CD4-positive, alpha-beta memory T cell (primary cell): ENCODE results near the gene TSHZ3. TPM values are rescaled to one million over a fixed set of nuclear protein-coding genes. Genes with fewer than 3 reads are reported as not detected.

ENCODE experiments used
- CTCF ChIA-PET: fragments of 350-600 bp; sonication (Branson Sonifier 250); formaldehyde crosslinking; loops from one replicate; lab custom pipeline; 2021; ENCODE audit warnings: inconsistent platforms; ENCODE audit not compliant: partially characterized antibody; lab: Charles Lee
- POLR2A ChIA-PET: fragments of 350-600 bp; sonication (Branson Sonifier 250); formaldehyde crosslinking; loops from one replicate; lab custom pipeline; 2021; ENCODE audit not compliant: partially characterized antibody; lab: Charles Lee
- DNase-seq, 5 donors: peaks; one replicate each; pipeline versions ENCODE4 v3.0.0 to v3.0.0-alpha.2; 2020 to 2022; ENCODE audit warnings: mixed read lengths in 1 of 5
- H3K27ac ChIP-seq: one replicate; pipeline ENCODE4 v1.7.0; 2013; ENCODE audit warnings: low read depth, low read length
- H3K27me3 ChIP-seq: 2 replicates; pipeline ENCODE4 v1.7.0; 2013; ENCODE audit warnings: mild to moderate bottlenecking, low read length, moderate library complexity; ENCODE audit not compliant: insufficient read depth
- H3K36me3 ChIP-seq: 2 replicates; pipeline ENCODE4 v1.7.0; 2013; ENCODE audit warnings: mild to moderate bottlenecking, low read length, moderate library complexity; ENCODE audit not compliant: insufficient read depth
- H3K4me1 ChIP-seq: 2 replicates; pipeline ENCODE4 v1.7.0; 2013; ENCODE audit warnings: mild to moderate bottlenecking, low read length, moderate library complexity; ENCODE audit not compliant: insufficient read depth
- H3K4me3 ChIP-seq, 2 donors: one replicate each; pipeline ENCODE4 v1.7.0; 2013; ENCODE audit warnings: low read length in 2 of 2, mild to moderate bottlenecking in 1 of 2
- H3K9me3 ChIP-seq, 2 donors: one replicate each; pipeline ENCODE4 v1.7.0; 2013; ENCODE audit warnings: low read length in 2 of 2, control low read depth in 1 of 2; ENCODE audit not compliant: control insufficient read depth in 1 of 2
- H3K27ac Mint-ChIP-seq, 7 donors: one replicate each; pipeline ENCODE4 v1.8.0; 2020 to 2021; ENCODE audit warnings: mixed read lengths in 7 of 7, mild to moderate bottlenecking in 6 of 7, inconsistent platforms in 3 of 7, moderate library complexity in 3 of 7
- H3K27me3 Mint-ChIP-seq, 2 donors: one replicate each; pipeline ENCODE4 v1.8.0; 2020 to 2021; ENCODE audit warnings: mixed read lengths in 2 of 2
- H3K36me3 Mint-ChIP-seq, 2 donors: one replicate each; pipeline ENCODE4 v1.8.0; 2020 to 2021; ENCODE audit warnings: mixed read lengths in 2 of 2, inconsistent platforms in 1 of 2, mild to moderate bottlenecking in 1 of 2
- H3K4me1 Mint-ChIP-seq, 4 donors: one replicate each; pipeline ENCODE4 v1.8.0; 2020 to 2021; ENCODE audit warnings: mixed read lengths in 4 of 4, mild to moderate bottlenecking in 1 of 4
- H3K4me3 Mint-ChIP-seq, 8 donors: one replicate each; pipeline ENCODE4 v1.8.0; 2020 to 2021; ENCODE audit warnings: mixed read lengths in 8 of 8, mild to moderate bottlenecking in 7 of 8, moderate library complexity in 6 of 8, inconsistent platforms in 3 of 8
- H3K9me3 Mint-ChIP-seq, 8 donors: one replicate each; pipeline ENCODE4 v1.8.0; 2020 to 2021; ENCODE audit warnings: mixed read lengths in 8 of 8, mild to moderate bottlenecking in 5 of 8, inconsistent platforms in 3 of 8, moderate library complexity in 1 of 8
- intact Hi-C: fragments of 100-400 bp; cut with micrococcal nuclease; formaldehyde crosslinking; loops from one replicate; pipeline ENCODE4 v1.15.1; 2023
- polyA plus RNA-seq, 2 donors: library from polyadenylated mRNA; unstranded; fragments of 300-500 nt; fragmentation: Illumina TruSeq; gene quantifications; one replicate each; pipeline ENCODE4 v1.2.3, GENCODE V29; 2021
- total RNA-seq, 2 experiments: library from RNA; stranded (reverse); gene quantifications; one replicate each; pipeline ENCODE4 v1.2.3, GENCODE V29; 2021

TSHZ3 gene
- total and polyA plus RNA-seq, 4 experiments from 2014 or later, result 0.24 to 0.57 (median 0.36) TPM

DNA sequence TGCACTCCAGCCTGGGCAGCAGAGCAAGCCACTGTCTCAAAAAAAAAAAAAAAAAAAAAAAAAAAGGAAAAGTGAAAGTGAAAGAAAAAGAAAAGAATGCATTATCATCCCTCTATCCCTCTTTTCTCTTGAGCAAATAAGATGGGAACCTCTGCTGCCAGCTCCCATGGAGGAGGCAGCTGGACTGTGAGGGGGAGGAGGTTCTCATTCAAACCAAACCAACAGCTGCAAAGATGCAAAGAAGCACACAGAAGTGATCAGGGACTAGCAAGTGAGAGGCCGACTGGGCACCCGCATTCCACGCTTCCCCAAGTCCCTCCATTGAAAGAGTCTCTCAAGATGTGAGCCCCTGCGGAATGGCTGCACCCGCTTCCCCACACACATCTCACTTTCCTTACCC is 63.5 kb downstream of the TSHZ3 start:
- POLR2A ChIA-PET, result interaction anchor here (0.6 kb wide), 1 partner anchor 73 kb away, joined by 3 read pairs; no protein-coding TSS in a partner anchor
- no peak overlapping the region for H3K27ac ChIP-seq
- H3K27ac Mint-ChIP-seq, result no peak overlapping the region

GRCh38 chr19:31284621-31285020 is 64.6 kb downstream of the TSHZ3 start:
- Mint-ChIP-seq H3K36me3 (no peaks in the 10 kb centered on the region), H3K9me3 (no peaks in the 10 kb centered on the region), H3K4me1 (peaks cover 5 to 11% (median 8%) of the 10 kb centered on the region in 4 donors), H3K4me3 (no peak overlapping the region), H3K27ac (no peak overlapping the region), H3K27me3 (no peaks in the 10 kb centered on the region)
- ChIA-PET POLR2A (no interaction called here), CTCF (no interaction called here)
- no peaks in the 10 kb centered on the region for H3K4me1 ChIP-seq
- no peak overlapping the region for H3K27ac ChIP-seq
- intact Hi-C loops, result no loop called here
- H3K36me3 ChIP-seq, result no peaks in the 10 kb centered on the region
- no peak for DNase-seq
- H3K9me3 ChIP-seq, result no peaks in the 10 kb centered on the region
- H3K4me3 ChIP-seq, result no peak overlapping the region
- no peaks in the 10 kb centered on the region for H3K27me3 ChIP-seq

More for the DNA sequence above, 63.5 kb downstream of the TSHZ3 start:
- Mint-ChIP-seq H3K36me3 (no peaks in the 10 kb centered on the region), H3K4me3 (peak overlapping the region in 2 of 8 donors; percentile 0 to 47), H3K4me1 (peaks cover 5 to 11% (median 8%) of the 10 kb centered on the region in 4 donors), H3K27me3 (no peaks in the 10 kb centered on the region), H3K9me3 (no peaks in the 10 kb centered on the region)
- CTCF ChIA-PET, result no interaction called here
- intact Hi-C loops, result no loop called here
- no peaks in the 10 kb centered on the region for H3K4me1 ChIP-seq
- H3K36me3 ChIP-seq, result no peaks in the 10 kb centered on the region
- no peaks in the 10 kb centered on the region for H3K9me3 ChIP-seq
- no peak for DNase-seq
- no peaks in the 10 kb centered on the region for H3K27me3 ChIP-seq
- H3K4me3 ChIP-seq, result no peak overlapping the region

DNA sequence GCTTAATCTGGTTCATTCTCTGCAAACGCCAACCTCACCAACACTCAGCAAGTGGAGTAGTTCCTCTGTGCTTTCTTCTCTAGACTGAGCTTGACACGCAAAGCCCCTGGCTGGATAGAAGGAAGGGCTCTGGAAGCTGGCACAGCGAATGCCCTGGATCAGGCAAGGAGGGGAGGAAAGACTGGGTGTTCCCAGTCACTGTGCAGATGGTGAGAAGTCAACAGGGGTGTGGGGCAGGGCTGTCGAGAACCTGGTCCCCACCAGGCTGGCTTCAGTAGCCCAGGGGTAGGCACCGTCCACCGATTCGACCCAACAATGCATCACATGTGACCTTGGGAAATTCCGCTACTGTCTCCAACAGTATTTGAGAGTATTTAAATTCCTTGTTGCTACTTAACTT is 65.5 kb downstream of the TSHZ3 start:
- no peak overlapping the region for H3K27ac Mint-ChIP-seq
- H3K4me3 ChIP-seq, result no peak overlapping the region
- peaks cover 5 to 11% (median 8%) of the 10 kb centered on the region in 4 donors for H3K4me1 Mint-ChIP-seq
- no peaks in the 10 kb centered on the region for H3K27me3 ChIP-seq
- H3K4me3 Mint-ChIP-seq, result no peak overlapping the region
- ChIA-PET CTCF (no interaction called here), POLR2A (no interaction called here)
- DNase-seq, result no peak
- no peaks in the 10 kb centered on the region for H3K9me3 ChIP-seq
- no peaks in the 10 kb centered on the region for H3K4me1 ChIP-seq
- H3K27ac ChIP-seq, result no peak overlapping the region
- no peaks in the 10 kb centered on the region for H3K9me3 Mint-ChIP-seq
- intact Hi-C loops, result no loop called here
- H3K27me3 Mint-ChIP-seq, result no peaks in the 10 kb centered on the region
- peaks cover 0 to 8% of the 10 kb centered on the region in 2 donors for H3K36me3 Mint-ChIP-seq
- no peaks in the 10 kb centered on the region for H3K36me3 ChIP-seq

DNA sequence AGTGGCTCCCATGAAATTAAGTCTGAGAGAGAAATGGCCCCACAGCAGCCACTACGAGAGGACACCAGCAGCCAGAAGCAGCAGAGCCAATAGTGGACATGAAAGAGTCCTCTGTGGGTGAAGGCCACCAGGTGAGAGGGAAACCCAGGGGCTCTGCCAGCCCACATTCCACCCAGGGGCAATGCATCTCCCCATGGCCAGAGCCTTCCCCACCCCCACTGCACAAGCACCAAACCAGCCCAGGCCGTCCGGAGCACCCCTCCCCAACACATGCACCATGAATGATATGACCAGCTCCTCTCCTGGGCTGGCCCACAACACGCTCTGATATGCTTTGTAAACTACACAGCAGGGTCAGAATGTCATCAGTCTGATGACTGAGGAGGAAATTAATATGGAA is 66.9 kb downstream of the TSHZ3 start:
- CTCF ChIA-PET, result no interaction called here

GRCh38 chr19:31280287-31281006 is 68.8 kb downstream of the TSHZ3 start:
- peaks cover 0 to 4% (median 0%) of the 10 kb centered on the region in 4 donors for H3K4me1 Mint-ChIP-seq
- intact Hi-C loops, result no loop called here
- POLR2A ChIA-PET, result no interaction called here

More for the DNA sequence above, 66.9 kb downstream of the TSHZ3 start:
- H3K4me1 Mint-ChIP-seq, result peaks cover 5 to 11% (median 8%) of the 10 kb centered on the region in 4 donors
- peaks cover 0 to 13% of the 10 kb centered on the region in 2 donors for H3K36me3 Mint-ChIP-seq
- Histone ChIP-seq H3K27me3 (no peaks in the 10 kb centered on the region), H3K36me3 (no peaks in the 10 kb centered on the region), H3K4me3 (no peak overlapping the region), H3K27ac (no peak overlapping the region), H3K9me3 (no peaks in the 10 kb centered on the region), H3K4me1 (no peaks in the 10 kb centered on the region)
- DNase-seq, result no peak
- no peak overlapping the region for H3K4me3 Mint-ChIP-seq
- intact Hi-C loops, result no loop called here
- POLR2A ChIA-PET, result no interaction called here
- no peaks in the 10 kb centered on the region for H3K27me3 Mint-ChIP-seq
- no peaks in the 10 kb centered on the region for H3K9me3 Mint-ChIP-seq
- H3K27ac Mint-ChIP-seq, result no peak overlapping the region

DNA sequence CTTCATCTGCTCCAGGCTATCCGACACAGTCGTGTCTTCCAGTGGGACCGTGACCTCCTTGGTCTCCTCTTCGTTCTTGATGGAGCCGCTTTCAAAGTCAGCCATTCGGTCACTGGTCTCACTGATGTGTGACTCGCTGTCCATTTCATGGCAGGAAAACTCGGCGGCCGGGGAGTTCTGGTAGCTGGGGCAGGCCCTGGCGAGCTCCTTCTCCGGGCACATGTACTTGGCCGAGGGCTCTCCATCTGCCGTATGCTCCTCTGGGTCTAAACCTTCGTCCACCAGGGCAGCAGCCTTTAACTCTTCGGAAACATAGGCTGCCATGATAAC is 69.8 kb downstream of the TSHZ3 start:
- peaks cover 0 to 13% of the 10 kb centered on the region in 2 donors for H3K36me3 Mint-ChIP-seq
- intact Hi-C loops, result no loop called here

More at GRCh38 chr19:31280287-31281006, 68.8 kb downstream of the TSHZ3 start:
- no peaks in the 10 kb centered on the region for H3K27me3 Mint-ChIP-seq
- CTCF ChIA-PET, result no interaction called here
- H3K27ac ChIP-seq, result no peak overlapping the region
- no peak overlapping the region for H3K4me3 Mint-ChIP-seq
- H3K9me3 ChIP-seq, result no peaks in the 10 kb centered on the region
- H3K4me3 ChIP-seq, result no peak overlapping the region
- no peaks in the 10 kb centered on the region for H3K36me3 ChIP-seq
- H3K27ac Mint-ChIP-seq, result no peak overlapping the region
- no peak for DNase-seq
- peaks cover 0 to 13% of the 10 kb centered on the region in 2 donors for H3K36me3 Mint-ChIP-seq
- H3K27me3 ChIP-seq, result no peaks in the 10 kb centered on the region
- H3K9me3 Mint-ChIP-seq, result no peaks in the 10 kb centered on the region
- no peaks in the 10 kb centered on the region for H3K4me1 ChIP-seq

GRCh38 chr19:31278555-31279435 is 70.4 kb downstream of the TSHZ3 start:
- H3K4me3 Mint-ChIP-seq, result no peak overlapping the region
- peak overlapping the region in 1 of 7 donors; percentile 58 for H3K27ac Mint-ChIP-seq
- intact Hi-C loops, result no loop called here
- no peaks in the 10 kb centered on the region for H3K27me3 Mint-ChIP-seq
- no peak for DNase-seq
- H3K4me3 ChIP-seq, result no peak overlapping the region
- ChIA-PET POLR2A (no interaction called here), CTCF (no interaction called here)
- no peaks in the 10 kb centered on the region for H3K36me3 ChIP-seq
- peaks cover 0 to 13% of the 10 kb centered on the region in 2 donors for H3K36me3 Mint-ChIP-seq
- H3K9me3 ChIP-seq, result no peaks in the 10 kb centered on the region
- no peak overlapping the region for H3K27ac ChIP-seq
- no peaks in the 10 kb centered on the region for H3K9me3 Mint-ChIP-seq
- H3K27me3 ChIP-seq, result no peaks in the 10 kb centered on the region
- peaks cover 0 to 2% (median 0%) of the 10 kb centered on the region in 4 donors for H3K4me1 Mint-ChIP-seq
- H3K4me1 ChIP-seq, result no peaks in the 10 kb centered on the region

More for the DNA sequence above, 69.8 kb downstream of the TSHZ3 start:
- no peaks in the 10 kb centered on the region for H3K27me3 ChIP-seq
- no peak overlapping the region for H3K4me3 ChIP-seq
- ChIA-PET CTCF (no interaction called here), POLR2A (no interaction called here)
- H3K36me3 ChIP-seq, result no peaks in the 10 kb centered on the region
- no peaks in the 10 kb centered on the region for H3K4me1 ChIP-seq
- Mint-ChIP-seq H3K27me3 (no peaks in the 10 kb centered on the region), H3K4me3 (no peak overlapping the region), H3K27ac (no peak overlapping the region), H3K4me1 (peaks cover 0 to 2% (median 0%) of the 10 kb centered on the region in 4 donors), H3K9me3 (no peaks in the 10 kb centered on the region)
- no peak overlapping the region for H3K27ac ChIP-seq
- DNase-seq, result no peak
- no peaks in the 10 kb centered on the region for H3K9me3 ChIP-seq
